HG03103 (cell line): ENCODE measurements around the gene HEXIM2.

Experiments used
- ATAC-seq: cut with Tn5 transposase; IDR thresholded peaks from one replicate; pipeline ENCODE4 v1.9.1; 2021; ENCODE audit warnings: low read depth; ENCODE audit not compliant: unreplicated experiment

Gene HEXIM2

DNA sequence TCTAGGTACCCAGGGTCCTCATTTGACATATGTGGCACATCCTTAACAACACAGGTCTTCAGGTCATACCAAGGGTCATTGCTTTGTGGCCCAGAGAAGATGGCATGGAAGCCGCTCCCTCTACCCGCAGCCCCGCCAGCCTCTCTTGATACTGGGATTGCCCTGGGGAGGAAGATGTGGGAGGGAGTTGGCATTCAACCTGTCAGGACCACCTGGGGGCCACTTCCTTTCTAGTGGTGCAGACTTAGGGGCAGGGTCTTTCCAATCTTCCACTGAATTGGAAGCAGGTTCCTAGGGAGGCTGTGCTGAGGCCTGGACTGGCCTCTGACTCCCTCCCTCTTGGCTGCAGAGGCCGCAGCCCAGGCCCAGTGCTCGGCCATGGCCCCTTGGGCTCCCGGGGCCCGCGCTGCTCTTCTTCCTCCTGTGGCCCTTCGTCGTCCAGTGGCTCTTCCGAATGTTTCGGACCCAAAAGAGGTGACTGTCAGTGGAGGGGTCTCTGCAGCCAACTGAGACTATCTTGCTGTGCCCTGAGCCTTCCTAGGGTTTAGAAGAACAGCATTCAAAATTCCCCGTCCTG is 18.5 kb upstream of the HEXIM2 start:
- no peak for ATAC-seq

DNA sequence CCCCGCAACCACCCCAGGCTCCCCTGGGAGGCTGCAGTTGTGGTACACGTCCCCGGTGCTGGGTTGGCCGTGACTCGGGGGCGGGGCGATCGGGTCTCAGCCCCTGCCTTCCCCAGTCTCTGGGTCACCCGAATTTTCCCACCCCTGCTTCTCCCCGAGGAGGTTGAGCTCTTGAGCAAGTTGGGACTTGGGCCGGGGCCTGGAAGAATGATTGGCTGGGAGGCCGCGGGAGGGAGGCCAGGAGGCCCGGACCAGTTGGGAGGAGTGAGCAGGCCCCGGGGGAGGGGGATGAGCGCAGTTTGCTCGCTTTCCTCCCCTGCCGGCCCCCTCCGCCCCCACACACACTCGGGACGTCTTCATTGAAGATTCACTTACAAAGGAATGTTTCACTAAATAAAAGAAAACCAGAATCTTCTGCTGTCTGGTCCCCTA is 17.9 kb upstream of the HEXIM2 start:
- no peak for ATAC-seq

DNA sequence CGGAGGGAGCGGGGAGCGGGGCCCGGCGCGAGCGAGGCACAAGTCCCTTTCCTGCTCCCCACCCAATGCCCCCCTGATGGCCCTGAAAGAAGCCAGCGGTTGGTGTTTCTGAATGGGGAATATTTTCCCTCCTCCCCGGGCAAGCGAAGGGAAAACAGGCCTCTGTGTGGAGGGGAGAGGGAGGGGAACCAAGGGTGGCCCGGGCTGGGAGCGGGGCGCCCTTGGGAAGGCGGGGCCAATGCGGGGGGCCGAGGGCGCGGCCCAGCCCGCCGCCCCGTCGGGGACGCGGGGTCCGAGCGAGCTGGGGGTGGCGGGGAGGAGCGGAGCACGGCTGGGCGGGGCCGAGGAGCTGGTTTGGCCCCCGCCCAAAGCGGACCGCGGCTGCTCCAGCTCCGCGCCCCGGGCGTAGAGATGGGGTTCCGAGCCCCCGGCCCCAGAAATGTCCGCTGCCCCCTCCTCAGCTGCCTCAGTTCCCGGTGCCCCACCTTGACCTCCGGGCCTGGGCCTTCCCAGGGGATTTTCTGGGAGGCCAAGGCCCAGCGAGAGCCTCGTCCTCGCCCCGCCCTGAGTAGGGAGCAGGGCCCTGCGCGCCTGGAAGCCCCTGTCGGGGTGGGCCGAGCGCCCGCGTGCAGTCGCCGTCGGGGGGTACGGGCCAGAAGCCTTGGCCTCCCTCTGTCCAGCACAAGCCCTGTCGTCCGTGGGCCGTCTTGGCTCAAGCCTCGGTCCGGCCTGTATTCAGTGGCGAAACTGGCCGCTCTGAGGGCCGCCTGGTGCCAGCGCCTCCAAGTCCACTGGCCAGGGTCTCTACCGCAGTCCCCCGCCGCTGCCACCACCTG is 17.3 kb upstream of the HEXIM2 start:
- no peak for ATAC-seq

DNA sequence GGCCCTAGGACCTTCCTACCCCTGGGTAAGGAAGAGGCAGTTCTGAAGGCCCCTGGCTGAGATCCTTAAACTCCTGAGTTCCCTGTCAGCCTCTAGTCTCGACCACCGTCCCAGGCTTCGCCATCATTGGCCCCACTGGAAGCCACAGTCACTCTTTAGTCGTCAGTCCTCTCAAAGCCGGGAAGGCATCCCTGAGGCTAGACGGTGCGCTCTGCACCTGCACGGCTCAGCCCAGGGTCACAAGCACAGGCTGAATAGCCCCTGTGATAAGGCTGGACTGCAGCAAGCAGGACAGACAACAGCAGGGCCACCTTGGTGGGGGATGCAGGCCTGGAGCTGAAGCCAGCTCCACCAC is 16.7 kb upstream of the HEXIM2 start:
- no peak for ATAC-seq

DNA sequence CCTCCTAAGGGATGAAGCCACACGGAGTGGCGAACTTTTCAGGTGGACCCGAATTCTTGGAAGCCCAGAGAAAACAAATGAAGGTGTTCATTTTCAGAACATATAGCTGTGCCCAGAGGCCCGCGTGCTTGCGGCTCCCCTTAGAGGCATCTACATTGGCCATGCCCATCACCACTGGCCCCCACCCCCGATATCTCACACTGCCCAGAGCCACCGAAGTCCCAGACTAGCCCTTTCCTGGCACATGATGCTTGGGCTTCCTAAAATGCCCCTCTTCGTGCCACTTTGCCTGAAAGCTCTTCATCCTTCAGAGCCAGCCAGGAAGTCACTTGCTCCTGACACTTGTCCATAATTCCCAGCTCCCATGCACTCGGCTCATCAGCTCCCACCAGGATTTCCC is 15.5 kb upstream of the HEXIM2 start:
- no peak for ATAC-seq

DNA sequence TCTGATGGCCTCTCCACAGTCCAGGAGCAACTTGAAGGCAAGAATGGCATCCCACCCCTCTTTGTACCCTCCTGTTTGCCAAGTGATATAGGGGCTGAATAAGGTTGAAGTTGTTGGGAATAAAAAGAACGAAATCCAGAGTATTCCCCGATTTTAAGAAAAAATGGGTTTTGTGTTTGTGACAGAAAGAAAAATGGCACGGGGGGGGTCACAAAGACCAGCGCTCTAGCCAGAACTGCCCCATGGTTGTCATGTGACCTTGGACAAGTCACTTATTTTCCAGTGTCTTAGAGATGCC is 15.1 kb upstream of the HEXIM2 start:
- no peak for ATAC-seq

DNA sequence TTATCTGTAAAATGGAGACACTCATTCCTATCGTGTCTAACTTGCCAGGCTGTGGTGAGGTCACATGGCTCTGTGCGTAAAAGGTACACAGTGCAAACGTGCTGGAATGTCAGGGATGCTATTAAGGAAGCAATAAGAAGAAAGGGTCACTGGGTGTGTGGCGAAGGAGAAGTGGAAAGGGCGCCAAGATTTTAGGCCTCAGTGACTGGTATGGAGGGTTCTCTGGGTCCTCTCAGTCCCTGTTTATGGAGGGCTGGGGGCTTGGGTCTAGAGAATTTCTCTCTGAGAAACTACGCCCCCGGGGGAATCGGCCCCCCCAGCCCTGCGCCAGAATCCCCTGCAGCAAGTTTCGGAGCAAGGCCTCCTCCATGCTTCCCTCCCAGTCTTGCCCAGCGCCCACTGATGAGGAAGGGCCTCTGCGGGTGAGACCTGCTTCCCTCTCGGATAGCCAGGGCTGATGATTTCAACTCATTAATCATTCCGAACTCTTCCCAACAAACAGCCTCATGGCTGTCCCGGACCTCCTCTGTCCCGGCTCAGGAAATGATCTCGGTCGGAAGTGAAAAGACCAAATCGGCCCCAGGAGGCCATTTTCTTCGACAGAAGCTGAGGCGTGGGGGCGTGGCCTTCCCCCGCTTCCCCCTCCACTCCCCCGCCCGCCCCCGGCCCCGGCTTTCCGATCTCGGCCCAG is 14.6 kb upstream of the HEXIM2 start:
- ATAC-seq = peak; percentile 3

DNA sequence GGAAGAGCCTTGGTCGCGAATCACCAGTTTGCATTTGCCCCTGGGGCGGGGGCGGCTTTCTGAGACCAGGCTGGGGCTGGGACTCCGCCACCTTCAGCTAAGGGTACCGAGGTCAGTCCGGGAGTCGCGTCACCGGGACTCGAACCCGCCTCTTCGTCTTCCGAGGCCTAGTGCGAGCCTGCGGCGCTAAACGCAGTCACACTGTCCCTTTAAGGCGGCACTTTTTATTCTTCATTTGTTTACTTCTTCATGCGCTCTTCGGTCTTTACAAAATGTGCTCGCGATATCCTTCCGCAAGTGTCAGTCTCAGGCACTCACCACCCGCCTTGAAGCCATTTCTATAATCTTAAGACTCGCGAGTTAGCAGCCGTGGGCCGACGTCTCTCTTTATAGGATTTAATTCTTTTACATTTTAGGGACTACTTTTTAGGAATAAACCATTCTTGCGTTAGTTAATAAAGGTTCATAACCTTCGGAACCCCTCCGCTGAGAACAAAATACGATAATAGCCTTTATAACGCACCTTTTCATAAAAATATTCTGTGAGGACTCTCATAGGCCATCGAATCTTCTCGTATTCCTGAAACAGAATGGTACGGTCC is 14.0 kb upstream of the HEXIM2 start:
- ATAC-seq = peak; percentile 5

DNA sequence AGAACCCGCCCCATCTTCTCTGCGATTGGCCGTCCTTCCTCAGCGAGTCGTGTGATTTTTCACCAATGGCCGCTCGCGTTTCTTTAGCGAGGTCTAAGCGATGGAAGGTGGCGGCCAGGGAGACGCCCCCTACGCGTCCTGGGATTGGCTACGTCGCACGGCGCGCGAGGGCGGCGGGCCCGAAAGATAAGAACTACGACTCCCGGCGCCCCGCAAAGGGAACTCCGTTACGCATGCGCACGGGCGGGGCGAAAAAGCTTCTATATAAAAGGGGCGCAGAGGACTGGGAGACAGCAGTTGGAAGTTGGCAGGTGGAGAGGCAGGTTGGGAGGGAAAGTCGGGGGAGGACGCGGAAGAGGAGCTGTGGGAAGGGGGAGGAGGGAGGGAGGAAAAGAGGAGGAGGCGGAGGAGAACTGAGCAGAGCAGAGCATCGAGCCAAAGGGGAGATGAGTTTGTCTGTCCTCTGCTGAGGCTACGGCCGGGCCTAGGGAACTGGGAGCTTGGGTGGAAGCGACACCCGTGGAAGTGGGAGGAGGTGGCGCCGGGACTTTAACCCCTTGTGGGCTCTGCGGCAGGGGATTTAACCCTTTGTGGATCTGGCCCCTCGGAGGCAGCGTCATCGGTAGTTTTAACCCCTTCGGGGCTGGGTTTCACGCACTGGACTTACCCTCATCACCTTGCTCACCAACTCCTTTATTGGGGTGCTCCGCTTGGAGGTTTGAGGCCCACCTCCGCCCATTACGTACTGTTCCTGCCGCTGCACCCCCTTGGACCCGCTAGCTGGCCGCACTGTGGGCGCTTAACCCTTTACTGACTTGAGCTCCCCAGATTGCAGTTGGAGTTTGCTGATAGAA is 13.3 kb upstream of the HEXIM2 start, which contains the start of gene HEXIM1:
TSS of gene HEXIM1 (plus strand) at position 293 of the 854 bp plus-strand sequence. CDS start 716 bp downstream, outside the sequence.
- peak; percentile 48 for ATAC-seq

DNA sequence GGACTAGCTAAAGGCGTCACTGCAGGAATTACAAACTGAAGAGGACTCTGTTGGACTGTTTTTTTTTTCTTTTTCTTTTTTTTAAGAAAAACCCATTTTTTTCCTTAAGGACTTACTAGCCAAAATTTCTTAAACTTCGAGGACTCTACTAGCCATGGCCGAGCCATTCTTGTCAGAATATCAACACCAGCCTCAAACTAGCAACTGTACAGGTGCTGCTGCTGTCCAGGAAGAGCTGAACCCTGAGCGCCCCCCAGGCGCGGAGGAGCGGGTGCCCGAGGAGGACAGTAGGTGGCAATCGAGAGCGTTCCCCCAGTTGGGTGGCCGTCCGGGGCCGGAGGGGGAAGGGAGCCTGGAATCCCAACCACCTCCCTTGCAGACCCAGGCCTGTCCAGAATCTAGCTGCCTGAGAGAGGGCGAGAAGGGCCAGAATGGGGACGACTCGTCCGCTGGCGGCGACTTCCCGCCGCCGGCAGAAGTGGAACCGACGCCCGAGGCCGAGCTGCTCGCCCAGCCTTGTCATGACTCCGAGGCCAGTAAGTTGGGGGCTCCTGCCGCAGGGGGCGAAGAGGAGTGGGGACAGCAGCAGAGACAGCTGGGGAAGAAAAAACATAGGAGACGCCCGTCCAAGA is 12.5 kb upstream of the HEXIM2 start:
- ATAC-seq = no peak

DNA sequence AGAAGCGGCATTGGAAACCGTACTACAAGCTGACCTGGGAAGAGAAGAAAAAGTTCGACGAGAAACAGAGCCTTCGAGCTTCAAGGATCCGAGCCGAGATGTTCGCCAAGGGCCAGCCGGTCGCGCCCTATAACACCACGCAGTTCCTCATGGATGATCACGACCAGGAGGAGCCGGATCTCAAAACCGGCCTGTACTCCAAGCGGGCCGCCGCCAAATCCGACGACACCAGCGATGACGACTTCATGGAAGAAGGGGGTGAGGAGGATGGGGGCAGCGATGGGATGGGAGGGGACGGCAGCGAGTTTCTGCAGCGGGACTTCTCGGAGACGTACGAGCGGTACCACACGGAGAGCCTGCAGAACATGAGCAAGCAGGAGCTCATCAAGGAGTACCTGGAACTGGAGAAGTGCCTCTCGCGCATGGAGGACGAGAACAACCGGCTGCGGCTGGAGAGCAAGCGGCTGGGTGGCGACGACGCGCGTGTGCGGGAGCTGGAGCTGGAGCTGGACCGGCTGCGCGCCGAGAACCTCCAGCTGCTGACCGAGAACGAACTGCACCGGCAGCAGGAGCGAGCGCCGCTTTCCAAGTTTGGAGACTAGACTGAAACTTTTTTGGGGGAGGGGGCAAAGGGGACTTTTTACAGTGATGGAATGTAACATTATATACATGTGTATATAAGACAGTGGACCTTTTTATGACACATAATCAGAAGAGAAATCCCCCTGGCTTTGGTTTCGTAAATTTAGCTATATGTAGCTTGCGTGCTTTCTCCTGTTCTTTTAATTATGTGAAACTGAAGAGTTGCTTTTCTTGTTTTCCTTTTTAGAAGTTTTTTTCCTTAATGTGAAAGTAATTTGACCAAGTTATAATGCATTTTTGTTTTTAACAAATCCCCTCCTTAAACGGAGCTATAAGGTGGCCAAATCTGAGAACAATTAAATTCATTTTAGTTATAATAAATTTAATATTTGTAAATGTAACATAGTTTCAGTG is 11.7 kb upstream of the HEXIM2 start:
- ATAC-seq = no peak

DNA sequence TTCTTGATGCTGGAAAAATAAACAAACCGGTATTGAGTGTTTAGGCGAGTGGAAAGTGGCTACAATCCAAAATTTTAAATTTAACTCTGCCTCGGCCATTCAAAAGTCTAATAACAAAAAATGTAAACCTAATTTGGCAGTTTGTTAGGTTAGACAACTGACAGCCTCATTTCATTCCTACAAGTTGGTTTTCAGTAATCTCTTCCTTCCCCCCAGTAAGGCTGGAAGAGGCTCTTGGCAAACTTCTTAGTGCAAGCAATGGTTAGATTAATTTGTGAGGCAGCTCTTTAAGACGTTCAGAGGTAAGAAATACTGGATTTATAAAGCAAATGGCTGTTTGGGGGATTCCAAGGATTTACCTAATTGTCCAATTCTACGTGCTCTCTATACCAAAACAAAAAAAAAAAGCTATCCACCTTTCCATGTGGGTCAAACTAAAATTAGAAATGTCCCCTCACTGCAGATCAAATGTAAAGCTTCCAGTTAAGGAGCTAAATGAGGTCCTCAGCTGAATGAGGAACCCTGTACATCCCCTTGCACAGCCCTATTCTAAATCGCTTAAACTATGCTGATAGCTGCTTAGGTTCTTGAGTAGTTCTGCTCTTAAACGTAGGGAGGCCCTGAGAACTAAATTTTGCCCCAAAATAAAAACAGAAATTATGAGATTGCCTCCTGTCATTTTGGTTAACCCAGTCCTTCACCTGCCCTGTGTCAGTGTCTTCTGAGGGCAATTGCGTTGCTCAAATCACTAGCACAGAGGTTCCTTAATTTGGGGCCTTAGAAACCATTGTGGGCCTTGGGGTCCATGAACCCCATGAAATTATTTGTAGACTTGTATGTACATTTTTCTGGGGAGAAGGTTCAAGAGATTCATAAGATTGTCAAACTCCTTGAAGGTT is 10.5 kb upstream of the HEXIM2 start:
- ATAC-seq = no peak

DNA sequence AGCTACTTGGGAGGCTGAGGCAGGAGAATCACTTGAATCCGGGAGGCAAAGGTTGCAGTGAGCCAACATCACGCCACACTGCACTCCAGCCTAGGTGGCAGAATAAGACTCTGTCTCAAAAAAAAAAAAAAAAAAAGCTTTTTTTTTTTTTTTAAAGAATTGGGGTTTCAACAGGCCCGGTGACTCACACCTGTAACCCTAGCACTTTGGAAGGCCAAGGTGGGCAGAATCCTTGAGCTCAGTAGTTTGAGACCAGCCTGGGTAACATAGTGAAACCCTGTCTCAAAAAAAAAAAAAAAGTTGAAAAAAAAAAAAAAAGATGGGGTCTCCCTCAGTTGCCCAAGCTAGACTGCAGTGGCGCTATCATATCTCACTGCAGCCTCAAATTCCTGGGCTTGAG is 6.6 kb upstream of the HEXIM2 start:
- no peak for ATAC-seq

DNA sequence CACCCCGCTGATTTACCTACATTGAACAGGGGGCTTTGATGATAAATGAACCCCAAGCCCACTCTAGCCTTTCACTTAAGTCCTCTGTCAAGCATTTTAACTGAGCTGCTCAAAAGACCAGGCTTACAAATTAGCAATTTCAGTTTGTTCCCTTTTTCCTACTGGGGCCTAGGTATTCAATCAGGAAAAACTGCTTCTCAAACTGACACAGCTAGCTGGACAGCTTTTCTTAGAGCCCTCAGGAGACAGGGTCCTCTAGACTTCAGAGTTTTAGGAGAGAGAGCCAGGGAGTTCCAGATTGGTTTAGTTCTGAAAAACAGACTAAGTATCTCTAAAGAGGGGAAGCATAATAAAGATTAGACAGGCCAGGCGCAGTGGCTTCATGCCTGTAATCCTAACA is 6.2 kb upstream of the HEXIM2 start:
- ATAC-seq = no peak

DNA sequence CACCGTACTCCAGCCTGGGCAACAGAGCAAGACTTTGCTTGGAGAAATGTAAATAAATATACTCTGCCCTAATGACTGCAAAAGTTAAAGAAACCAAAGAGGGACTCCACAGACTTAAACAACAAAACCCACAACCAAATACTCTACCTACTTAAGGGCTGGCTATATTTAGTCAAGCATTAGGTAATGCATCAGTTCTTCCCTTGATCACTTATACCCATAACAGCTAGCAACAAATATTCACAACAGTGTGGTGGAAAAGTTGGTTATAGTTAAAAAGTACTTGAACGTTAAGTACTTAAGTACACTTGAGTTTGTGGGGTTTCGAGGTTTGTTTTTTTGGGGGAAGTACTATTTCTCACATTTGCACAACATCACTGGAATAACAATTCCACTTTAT is 5.4 kb upstream of the HEXIM2 start:
- no peak for ATAC-seq

DNA sequence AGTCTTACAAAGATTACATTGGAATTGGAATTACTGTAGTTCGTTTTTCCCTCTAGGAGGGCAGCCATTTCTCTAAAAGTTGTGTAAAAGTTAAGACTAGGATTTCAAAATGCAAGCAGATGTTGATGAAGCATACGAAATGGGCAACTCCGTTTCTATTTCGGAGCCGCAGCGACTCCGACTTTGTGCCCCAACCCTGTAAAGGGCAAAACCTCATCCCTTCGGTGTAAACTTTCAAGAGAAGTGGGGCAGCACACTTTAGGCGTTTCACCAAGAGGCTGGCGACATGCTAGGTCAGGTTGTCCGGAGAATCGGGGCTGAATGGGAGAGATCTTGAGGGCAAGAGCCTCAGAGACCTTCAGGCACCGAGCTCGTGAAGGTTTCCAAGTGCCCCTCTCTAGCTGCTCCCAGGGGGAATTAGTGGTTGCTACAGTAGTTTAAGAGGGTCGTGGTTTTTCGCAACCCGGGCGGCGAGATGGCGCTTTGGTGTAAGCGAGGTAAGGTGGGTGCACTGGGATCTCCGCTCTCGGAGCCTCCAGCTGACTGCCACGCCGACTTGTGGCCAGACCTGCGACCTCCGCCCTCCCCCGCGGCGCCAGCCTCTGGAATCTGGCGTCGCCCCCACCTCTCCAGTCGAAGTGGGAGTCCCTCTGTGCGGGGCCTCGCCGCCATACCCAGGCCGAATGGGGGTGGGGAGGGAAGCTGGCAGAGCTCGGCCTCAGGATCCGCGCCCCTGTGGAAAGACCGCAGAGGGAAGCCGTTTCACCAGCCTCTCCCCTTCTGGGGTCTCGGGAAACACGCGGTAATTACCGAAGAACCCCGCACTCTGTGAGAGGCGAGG is 1.0 kb upstream of the HEXIM2 start:
- peak; percentile 17 for ATAC-seq
